DMS153 (cell line): ENCODE results near the gene RAB4B.
"Not testable (repeated sequence)": the region's sequence is repeated elsewhere in the genome, so short reads cannot be mapped to it uniquely, and the experiment has no call there.

Experiments used
- DNase-seq: peaks from one replicate; lab custom pipeline; 2025; lab: John Stamatoyannopoulos, UW

RAB4B gene

GRCh38 chr19:40750874-40751537, 27.0 kb upstream of the RAB4B start, which contains the start of gene SNRPA:
Gene SNRPA (plus strand): TSS chr19:40751203. CDS start chr19:40751409, 206 bp downstream.
- DNase-seq, result peak; percentile 96

DNA sequence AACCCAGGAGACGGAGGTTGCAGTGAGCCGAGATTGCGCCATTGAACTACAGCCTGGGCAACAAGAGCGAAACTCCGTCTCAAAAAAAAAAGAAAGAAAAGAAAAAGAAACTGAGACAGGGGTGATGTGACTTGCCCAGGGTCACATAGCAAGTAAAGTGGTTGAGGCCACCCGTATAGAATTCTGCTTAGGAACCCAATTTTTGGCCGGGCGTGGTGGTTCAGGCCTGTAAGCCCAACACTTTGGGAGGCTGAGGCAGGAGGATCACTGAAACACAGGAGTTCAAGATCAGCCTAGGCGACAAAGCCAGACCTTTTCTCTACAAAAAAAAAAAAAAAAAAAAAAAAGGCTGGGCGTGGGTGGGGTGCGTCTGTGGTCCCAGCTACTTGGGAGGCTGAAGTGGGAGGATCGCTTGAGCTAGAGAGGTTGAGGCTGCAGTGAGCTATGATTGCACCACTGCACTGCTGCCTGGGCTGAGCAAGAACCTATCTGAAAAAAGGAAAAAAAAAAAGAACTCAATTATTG, 25.7 kb upstream of the RAB4B start:
- no peak for DNase-seq

DNA sequence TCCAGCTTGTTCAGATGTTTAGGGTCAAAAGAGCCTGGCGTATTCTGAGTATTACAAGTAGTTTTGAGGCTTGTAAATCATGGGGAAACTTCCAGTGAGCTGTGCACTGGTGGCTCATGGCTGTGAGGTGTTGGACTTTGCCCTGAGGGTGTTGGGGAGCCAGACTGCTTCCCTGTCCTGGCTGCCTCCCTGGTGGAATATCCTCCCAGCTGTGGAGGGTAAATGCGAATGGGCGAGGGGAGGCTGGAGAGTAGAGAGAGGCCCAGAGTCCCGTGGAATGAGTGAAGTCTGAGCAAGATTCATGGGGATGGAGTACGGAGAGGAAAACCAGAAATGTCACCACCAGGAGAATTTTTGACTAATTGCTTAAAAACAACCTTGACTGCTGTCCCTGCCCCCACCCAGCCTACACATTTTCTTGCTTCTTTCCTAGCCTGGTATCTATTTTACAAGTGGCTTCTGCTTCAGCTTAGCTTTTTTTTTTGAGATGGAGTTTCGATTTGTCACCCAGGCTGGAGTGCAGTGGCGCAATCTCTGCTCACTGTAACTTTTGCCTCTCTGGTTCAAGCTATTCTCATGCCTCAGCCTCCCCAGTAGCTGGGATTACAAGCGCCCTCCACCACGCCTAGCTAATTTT, 23.3 kb upstream of the RAB4B start:
- no peak for DNase-seq

- no peak for DNase-seq
Measured at GRCh38 chr19:40755248-40755624, 22.8 kb upstream of the RAB4B start.

- DNase-seq, result no peak
Measured at GRCh38 chr19:40755791-40756190, 22.3 kb upstream of the RAB4B start.

GRCh38 chr19:40756502-40757110, 21.4 kb upstream of the RAB4B start:
- DNase-seq, result no peak

GRCh38 chr19:40758491-40758890, 19.6 kb upstream of the RAB4B start:
- DNase-seq, result no peak

DNA sequence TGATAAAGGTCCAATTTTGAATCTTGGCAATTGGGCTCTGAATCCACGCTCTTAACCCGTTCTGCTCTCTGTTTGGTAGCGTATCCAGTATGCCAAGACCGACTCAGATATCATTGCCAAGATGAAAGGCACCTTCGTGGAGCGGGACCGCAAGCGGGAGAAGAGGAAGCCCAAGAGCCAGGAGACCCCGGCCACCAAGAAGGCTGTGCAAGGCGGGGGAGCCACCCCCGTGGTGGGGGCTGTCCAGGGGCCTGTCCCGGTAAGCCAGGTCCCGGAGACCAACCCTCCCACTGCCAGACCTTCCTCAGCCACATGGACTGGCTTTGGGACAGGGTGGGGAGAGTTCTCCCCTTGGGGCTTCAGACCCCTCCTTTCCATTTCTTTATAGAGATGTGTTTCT, 18.7 kb upstream of the RAB4B start:
- DNase-seq, result no peak

DNA sequence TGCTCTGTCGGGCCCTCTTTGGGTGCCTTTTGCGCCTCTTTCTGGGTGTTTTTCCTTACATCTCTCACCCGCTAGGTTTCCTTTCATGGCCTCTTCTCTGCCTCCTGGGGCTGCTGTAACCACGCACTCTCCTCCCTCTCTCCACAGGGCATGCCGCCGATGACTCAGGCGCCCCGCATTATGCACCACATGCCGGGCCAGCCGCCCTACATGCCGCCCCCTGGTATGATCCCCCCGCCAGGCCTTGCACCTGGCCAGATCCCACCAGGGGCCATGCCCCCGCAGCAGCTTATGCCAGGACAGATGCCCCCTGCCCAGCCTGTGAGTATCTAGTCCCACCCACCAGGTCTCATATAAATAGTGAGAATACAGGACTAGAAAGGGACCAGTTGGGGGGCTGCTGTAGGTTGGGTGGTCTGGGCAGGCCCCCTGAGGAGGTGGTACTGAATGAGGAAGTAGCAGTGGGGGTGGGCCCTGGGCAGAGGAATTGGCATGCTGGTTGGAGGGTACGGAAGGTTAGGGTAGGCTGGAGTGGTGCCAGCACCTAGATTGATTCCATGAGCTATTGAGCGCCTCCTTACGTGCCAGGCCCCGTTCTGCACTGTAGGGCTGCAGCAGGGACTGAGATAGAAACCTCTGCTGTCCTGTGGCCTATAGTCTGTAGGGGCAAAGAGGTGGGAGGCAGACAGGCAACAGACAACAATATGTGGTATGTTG, 15.1 kb upstream of the RAB4B start:
- no peak for DNase-seq

DNA sequence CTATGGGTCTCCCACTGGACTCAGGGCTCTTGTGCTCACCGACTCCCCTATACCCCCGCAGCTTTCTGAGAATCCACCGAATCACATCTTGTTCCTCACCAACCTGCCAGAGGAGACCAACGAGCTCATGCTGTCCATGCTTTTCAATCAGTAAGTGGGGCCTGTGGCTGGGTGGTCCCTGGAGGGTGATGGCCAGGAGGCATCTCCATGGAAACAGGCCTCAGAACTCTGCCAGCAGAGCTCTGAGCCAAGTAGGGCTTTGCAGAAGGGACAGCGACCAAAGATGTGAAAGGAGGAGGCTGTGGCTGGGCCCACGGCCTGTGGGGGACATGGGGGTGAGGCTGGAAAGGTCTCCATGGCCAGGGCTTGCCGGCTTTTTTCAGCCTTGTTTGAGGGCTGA, 14.5 kb upstream of the RAB4B start:
- no peak for DNase-seq

GRCh38 chr19:40763963-40764362, 14.1 kb upstream of the RAB4B start:
- DNase-seq, result no peak

DNA sequence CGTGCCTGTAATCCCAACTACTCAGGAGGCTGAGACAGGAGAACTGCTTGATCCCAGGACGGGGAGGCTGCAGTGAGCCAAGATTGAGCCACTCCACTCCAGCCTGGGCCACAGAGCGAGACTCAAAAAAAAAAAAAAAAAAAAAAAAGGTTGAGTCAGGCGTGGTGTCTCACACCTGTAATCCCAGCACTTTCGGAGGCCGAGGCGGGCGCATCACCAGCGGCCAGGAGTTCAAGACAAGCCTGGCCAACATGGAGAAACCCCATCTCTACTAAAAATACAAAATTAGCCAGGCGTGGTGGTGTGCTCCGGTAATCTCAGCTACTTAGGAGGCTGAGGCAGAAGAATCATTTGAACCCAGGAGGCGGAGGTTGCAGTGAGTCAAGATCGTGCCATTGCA, 11.7 kb upstream of the RAB4B start:
- not testable (repeated sequence) for DNase-seq

GRCh38 chr19:40768869-40769268, 9.2 kb upstream of the RAB4B start:
- DNase-seq, result no peak

DNA sequence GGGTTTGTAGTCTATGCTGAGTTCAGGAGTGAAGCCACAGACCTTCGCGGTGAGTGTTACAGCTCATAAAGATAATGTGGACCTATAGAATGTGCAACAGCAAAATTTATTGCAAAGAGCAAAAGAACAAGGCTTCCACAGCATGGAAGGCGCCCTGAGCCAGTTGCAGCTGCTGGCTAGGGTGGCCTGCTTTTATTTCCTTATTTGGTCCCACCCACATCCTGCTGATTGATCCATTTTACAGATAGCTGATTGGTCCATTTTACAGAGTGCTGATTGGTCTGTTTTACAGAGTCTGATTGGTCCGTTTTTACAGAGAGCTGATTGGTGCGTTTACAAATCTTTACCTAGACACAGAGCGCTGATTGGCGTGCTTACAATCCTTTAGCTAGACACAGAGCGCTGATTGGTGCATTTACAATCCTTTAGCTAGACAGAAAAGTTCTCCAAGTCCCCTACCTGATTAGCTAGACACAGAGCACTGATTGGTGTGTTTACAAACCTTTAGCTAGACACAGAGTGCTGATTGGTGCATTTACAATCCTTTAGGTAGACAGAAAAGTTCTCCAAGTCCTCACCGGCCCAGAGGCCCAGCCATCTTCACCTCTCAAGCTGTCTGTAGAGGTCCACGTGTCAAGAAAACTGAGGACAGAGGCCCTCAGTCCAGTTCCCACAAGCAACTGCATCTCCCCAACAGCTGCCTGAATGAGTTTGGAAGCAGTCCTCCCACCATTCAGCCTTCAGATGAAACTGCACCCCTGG, 6.8 kb upstream of the RAB4B start:
- DNase-seq, result not testable (repeated sequence)

GRCh38 chr19:40774916-40775631, 3.0 kb upstream of the RAB4B start, which contains the start of gene MIA:
Gene MIA (plus strand): TSS chr19:40775521. CDS start chr19:40775543, 22 bp downstream.
- no peak for DNase-seq

- no peak for DNase-seq
Measured at GRCh38 chr19:40775632-40776022, 2.4 kb upstream of the RAB4B start.

- no peak for DNase-seq
Measured at GRCh38 chr19:40776364-40776763, 1.7 kb upstream of the RAB4B start.

DNA sequence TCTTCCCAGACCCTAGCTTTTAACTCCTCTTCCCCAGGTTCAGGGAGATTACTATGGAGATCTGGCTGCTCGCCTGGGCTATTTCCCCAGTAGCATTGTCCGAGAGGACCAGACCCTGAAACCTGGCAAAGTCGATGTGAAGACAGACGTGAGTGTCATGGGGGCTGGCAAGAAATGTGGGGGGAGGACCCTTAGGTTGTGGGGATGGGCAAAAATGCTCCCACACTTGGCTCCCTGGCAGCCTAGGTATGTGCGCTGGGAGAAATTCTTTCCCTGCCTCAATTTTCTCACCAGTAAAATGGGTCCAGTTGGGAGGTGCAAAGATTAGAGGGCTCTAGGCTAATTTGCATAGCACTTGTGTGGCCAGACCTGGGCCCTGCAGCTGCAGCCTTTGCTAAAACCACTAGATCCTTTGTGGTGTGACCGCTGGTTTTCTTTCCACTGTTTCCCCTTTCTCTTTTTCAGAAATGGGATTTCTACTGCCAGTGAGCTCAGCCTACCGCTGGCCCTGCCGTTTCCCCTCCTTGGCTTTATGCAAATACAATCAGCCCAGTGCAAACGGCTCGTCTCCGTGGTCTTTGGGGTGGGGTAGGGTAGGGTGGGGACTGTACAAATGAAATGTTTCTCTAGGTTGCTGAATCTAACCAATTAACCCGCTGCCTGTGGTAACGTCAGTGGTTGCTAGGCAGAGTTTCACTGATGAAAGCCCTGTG, 959 bp upstream of the RAB4B start:
- peak; percentile 92 for DNase-seq

DNA sequence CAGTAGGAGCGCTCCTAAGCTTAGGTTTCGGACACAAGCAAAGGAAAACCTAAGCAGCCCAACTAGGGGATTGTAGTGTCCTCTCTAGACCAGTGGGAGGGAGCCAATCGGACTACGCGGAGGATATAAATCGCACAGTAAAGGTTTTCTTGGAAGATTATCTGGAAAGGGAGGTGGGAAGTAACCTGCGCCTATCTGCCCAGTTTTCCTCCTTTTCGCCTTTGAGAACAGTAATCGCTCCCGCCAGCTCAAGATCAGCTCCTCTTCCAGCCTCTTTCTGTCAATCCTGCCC, 456 bp upstream of the RAB4B start:
- no peak for DNase-seq

- no peak for DNase-seq
Measured at GRCh38 chr19:40778706-40779284, 748 bp downstream of the RAB4B start.
